ENCODE data around the gene ZGPAT. TPM values are rescaled to one million over a fixed set of nuclear protein-coding genes. Genes with fewer than 3 reads are reported as not detected.

ZGPAT gene
- total and polyA plus RNA-seq, 9 of the 15 experiments (the other 6 are each of a cell fraction or from before 2014, with no cell fraction given), result 0.14 to 26.6 (median 7.4) TPM

DNA sequence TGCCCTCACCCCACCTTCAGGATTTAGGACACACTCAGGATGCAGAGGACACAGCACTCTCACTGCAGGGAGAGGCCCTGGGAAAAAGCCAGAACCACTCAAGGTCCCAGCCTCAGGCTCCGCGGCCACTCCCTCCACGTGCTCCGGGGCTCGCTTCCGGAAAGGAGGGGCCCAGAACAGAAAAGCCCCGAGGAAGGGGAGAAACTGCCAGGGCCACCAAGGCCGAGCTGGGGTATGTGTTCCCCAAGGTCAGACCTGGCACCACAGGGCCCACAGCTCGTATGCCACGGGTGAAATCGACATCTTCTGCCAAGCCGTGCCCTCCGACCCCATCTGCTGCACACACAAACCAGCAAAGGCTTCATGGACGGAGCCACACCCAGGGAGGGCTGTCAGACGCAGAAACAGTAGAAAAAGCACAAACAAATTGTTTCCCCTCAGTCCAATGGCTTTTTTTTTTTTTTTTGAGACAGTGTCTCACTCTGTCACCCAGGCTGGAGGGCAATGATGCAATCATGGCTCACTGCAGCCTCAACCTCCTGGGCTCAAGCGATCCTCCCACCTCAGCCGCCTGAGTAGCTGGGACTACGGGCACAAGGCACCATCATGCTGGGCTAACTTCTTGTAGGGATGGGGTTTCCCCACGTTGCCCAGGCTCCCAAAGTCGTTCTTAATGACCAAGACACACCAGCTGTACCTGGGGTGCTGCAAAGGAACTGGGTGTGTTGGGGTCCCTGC is 65.1 kb downstream of the ZGPAT start (continued):
- TF ChIP-seq, protein P1, sequence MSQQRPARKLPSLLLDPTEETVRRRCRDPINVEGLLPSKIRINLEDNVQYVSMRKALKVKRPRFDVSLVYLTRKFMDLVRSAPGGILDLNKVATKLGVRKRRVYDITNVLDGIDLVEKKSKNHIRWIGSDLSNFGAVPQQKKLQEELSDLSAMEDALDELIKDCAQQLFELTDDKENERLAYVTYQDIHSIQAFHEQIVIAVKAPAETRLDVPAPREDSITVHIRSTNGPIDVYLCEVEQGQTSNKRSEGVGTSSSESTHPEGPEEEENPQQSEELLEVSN (IDR thresholded peaks at IDR 0.05; ENCODE audit: borderline replicate concordance in 1 of 2, extremely low read depth in 1 of 2, insufficient read depth in 1 of 2, insufficient read length in 1 of 2, low read depth in 1 of 2, low read length in 1 of 2, poor library complexity in 1 of 2, severe bottlenecking in 1 of 2), result peak in 1 of 2 experiments; percentile 53
- TF ChIP-seq ADNP (tag; IDR thresholded peaks at IDR 0.05), result no peak
- TF ChIP-seq STAT5A (IDR thresholded peaks at IDR 0.05; ENCODE audit: borderline replicate concordance, low read length), result no peak
- TF ChIP-seq, protein P2, sequence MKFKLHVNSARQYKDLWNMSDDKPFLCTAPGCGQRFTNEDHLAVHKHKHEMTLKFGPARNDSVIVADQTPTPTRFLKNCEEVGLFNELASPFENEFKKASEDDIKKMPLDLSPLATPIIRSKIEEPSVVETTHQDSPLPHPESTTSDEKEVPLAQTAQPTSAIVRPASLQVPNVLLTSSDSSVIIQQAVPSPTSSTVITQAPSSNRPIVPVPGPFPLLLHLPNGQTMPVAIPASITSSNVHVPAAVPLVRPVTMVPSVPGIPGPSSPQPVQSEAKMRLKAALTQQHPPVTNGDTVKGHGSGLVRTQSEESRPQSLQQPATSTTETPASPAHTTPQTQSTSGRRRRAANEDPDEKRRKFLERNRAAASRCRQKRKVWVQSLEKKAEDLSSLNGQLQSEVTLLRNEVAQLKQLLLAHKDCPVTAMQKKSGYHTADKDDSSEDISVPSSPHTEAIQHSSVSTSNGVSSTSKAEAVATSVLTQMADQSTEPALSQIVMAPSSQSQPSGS (CRISPR knock-in tag; IDR thresholded peaks at IDR 0.05), result no peak
- no peak for TF ChIP-seq TRIM24 (IDR thresholded peaks at IDR 0.05)
- TF ChIP-seq NR2C2 (CRISPR knock-in tag; IDR thresholded peaks at IDR 0.05), result no peak
- peak; percentile 30; the same call in 1 of the 2 replicates for TF ChIP-seq NR2C2 (tag; IDR thresholded peaks at IDR 0.05)
- TF ChIP-seq HOXB6 (CRISPR knock-in tag; IDR thresholded peaks at IDR 0.05; ENCODE audit: borderline replicate concordance), result no peak
- no peak for TF ChIP-seq TARDBP (IDR thresholded peaks at IDR 0.05)
- TF ChIP-seq PTTG1 (tag; IDR thresholded peaks at IDR 0.05; ENCODE audit: low read depth), result no peak
- TF ChIP-seq VEZF1 (CRISPR knock-in tag; IDR thresholded peaks at IDR 0.05), result 0 out of 2 replicates have a peak, but pooled peaks have one; percentile 32
- TF ChIP-seq MAX (CRISPR knock-in tag; IDR thresholded peaks at IDR 0.05), result peak; percentile 52
- 0 out of 2 replicates have a peak, but pooled peaks have one; percentile 24 for TF ChIP-seq ETV1 (tag; conservative IDR thresholded peaks at IDR 0.05; ENCODE audit: low read depth)
- TF ChIP-seq YBX1 (IDR thresholded peaks at IDR 0.05), result no peak
- TF ChIP-seq, protein P3, sequence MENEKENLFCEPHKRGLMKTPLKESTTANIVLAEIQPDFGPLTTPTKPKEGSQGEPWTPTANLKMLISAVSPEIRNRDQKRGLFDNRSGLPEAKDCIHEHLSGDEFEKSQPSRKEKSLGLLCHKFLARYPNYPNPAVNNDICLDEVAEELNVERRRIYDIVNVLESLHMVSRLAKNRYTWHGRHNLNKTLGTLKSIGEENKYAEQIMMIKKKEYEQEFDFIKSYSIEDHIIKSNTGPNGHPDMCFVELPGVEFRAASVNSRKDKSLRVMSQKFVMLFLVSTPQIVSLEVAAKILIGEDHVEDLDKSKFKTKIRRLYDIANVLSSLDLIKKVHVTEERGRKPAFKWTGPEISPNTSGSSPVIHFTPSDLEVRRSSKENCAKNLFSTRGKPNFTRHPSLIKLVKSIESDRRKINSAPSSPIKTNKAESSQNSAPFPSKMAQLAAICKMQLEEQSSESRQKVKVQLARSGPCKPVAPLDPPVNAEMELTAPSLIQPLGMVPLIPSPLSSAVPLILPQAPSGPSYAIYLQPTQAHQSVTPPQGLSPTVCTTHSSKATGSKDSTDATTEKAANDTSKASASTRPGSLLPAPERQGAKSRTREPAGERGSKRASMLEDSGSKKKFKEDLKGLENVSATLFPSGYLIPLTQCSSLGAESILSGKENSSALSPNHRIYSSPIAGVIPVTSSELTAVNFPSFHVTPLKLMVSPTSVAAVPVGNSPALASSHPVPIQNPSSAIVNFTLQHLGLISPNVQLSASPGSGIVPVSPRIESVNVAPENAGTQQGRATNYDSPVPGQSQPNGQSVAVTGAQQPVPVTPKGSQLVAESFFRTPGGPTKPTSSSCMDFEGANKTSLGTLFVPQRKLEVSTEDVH (IDR thresholded peaks at IDR 0.05; ENCODE audit: low read depth, partially characterized antibody), result no peak
- no peak for TF ChIP-seq RB1 (IDR thresholded peaks at IDR 0.05; ENCODE audit: low read depth)
- TF ChIP-seq, protein P4, sequence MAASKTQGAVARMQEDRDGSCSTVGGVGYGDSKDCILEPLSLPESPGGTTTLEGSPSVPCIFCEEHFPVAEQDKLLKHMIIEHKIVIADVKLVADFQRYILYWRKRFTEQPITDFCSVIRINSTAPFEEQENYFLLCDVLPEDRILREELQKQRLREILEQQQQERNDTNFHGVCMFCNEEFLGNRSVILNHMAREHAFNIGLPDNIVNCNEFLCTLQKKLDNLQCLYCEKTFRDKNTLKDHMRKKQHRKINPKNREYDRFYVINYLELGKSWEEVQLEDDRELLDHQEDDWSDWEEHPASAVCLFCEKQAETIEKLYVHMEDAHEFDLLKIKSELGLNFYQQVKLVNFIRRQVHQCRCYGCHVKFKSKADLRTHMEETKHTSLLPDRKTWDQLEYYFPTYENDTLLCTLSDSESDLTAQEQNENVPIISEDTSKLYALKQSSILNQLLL (CRISPR knock-in tag; IDR thresholded peaks at IDR 0.05; ENCODE audit: borderline replicate concordance), result no peak
- TF ChIP-seq ZNF384 (IDR thresholded peaks at IDR 0.05; ENCODE audit: low read depth, low read length), result peak; percentile 74
- TF ChIP-seq RBM22 (IDR thresholded peaks at IDR 0.05; ENCODE audit: low read depth, low read length, poor library complexity, severe bottlenecking), result no peak
